ENCODE data around the gene SCAF4.
"Not testable (repeated sequence)": the region's sequence is repeated elsewhere in the genome, so short reads cannot be mapped to it uniquely, and the experiment has no call there.

The SCAF4 gene

GRCh38 chr21:31654821-31655580 is 76.9 kb downstream of the SCAF4 start:
- DNase-seq (ENCODE audit: low read depth, low spot score); H3K27ac ChIP-seq: not testable (repeated sequence)

- H3K27ac ChIP-seq = no peak overlapping the region
- no peak for DNase-seq (ENCODE audit: low read depth, low spot score)
Observed at GRCh38 chr21:31654340-31654739, 77.6 kb downstream of the SCAF4 start.

- not testable (repeated sequence) for H3K27ac ChIP-seq
Observed at GRCh38 chr21:31651491-31651890, 80.4 kb downstream of the SCAF4 start.

GRCh38 chr21:31650930-31651329 is 81.0 kb downstream of the SCAF4 start:
- no peak overlapping the region for H3K27ac ChIP-seq
- DNase-seq (ENCODE audit: low read depth, low spot score) = no peak

More at GRCh38 chr21:31651491-31651890, 80.4 kb downstream of the SCAF4 start:
- DNase-seq (ENCODE audit: low read depth, low spot score) = not testable (repeated sequence)

GRCh38 chr21:31647650-31648049 is 84.3 kb downstream of the SCAF4 start:
- no peak overlapping the region for H3K27ac ChIP-seq
- no peak for DNase-seq (ENCODE audit: low read depth, low spot score)

GRCh38 chr21:31644643-31645042 is 87.3 kb downstream of the SCAF4 start:
- no peak for DNase-seq (ENCODE audit: low read depth, low spot score)
- no peak overlapping the region for H3K27ac ChIP-seq

GRCh38 chr21:31641416-31641922 is 90.4 kb downstream of the SCAF4 start:
- no peak for DNase-seq (ENCODE audit: low read depth, low spot score)
- H3K27ac ChIP-seq = no peak overlapping the region

GRCh38 chr21:31636874-31637273 is 95.0 kb downstream of the SCAF4 start:
- H3K27ac ChIP-seq = no peak overlapping the region

GRCh38 chr21:31634993-31635392 is 96.9 kb downstream of the SCAF4 start:
- H3K27ac ChIP-seq = peak overlapping the region; percentile 18
- DNase-seq (ENCODE audit: low read depth, low spot score) = peak; percentile 10

More at GRCh38 chr21:31636874-31637273, 95.0 kb downstream of the SCAF4 start:
- no peak for DNase-seq (ENCODE audit: low read depth, low spot score)

- not testable (repeated sequence) for DNase-seq (ENCODE audit: low read depth, low spot score); H3K27ac ChIP-seq
Observed at GRCh38 chr21:31631881-31632280, 100.0 kb downstream of the SCAF4 start.

- H3K27ac ChIP-seq = peak overlapping the region; percentile 32
- peak; percentile 96 for DNase-seq (ENCODE audit: low read depth, low spot score)
Observed at GRCh38 chr21:31629972-31630711, 101.8 kb downstream of the SCAF4 start.

- no peak for DNase-seq (ENCODE audit: low read depth, low spot score)
Observed at GRCh38 chr21:31624961-31625491, 106.9 kb downstream of the SCAF4 start.

GRCh38 chr21:31624181-31624580 is 107.7 kb downstream of the SCAF4 start:
- H3K27ac ChIP-seq = no peak overlapping the region
- no peak for DNase-seq (ENCODE audit: low read depth, low spot score)

More at GRCh38 chr21:31624961-31625491, 106.9 kb downstream of the SCAF4 start:
- no peak overlapping the region for H3K27ac ChIP-seq

- no peak overlapping the region for H3K27ac ChIP-seq
- no peak for DNase-seq (ENCODE audit: low read depth, low spot score)
Observed at GRCh38 chr21:31623664-31624063, 108.3 kb downstream of the SCAF4 start.

- no peak for DNase-seq (ENCODE audit: low read depth, low spot score)
- no peak overlapping the region for H3K27ac ChIP-seq
Observed at GRCh38 chr21:31622397-31622796, 109.5 kb downstream of the SCAF4 start.
